K562 (cell line): ENCODE measurements around the gene PRDX1. TPM values are rescaled to one million over a fixed set of nuclear protein-coding genes. Genes with fewer than 3 reads are reported as not detected.

ENCODE experiments used
- polyA plus RNA-seq, 8 experiments: library from polyadenylated mRNA; depleted of rRNA in 4 of 8; stranded (reverse) in 5 of 8; unstranded in 3 of 8; fragments of >200 nt; fragmentation: Nextera tagmentation in 2 of 8; fragmentation: Illumina TruSeq in 1 of 8; extraction: Ambion mirVana in 2 of 8; extraction: Trizol in 1 of 8; gene quantifications; 2 replicates each; pipeline versions ENCODE4 v1.2.1 to v1.2.3, GENCODE V29; 2011 to 2014; ENCODE audit warnings: inconsistent platforms in 1 of 8, missing spikeins in 1 of 8
- total RNA-seq, 7 experiments: library from RNA; depleted of rRNA in 6 of 7; stranded (reverse); fragments of >200 nt in 6 of 7; fragmentation: Illumina TruSeq in 2 of 7; extraction: Trizol in 2 of 7; gene quantifications; 2 replicates each; pipeline versions ENCODE4 v1.2.1 to v1.2.3, GENCODE V29; 2011 to 2021; ENCODE audit warnings: low replicate concordance in 1 of 7

The PRDX1 gene
- total and polyA plus RNA-seq, 9 of the 15 experiments (the other 6 are each of a cell fraction or from before 2014, with no cell fraction given) = 748 to 2,388 (median 1,045) TPM

Other genes with a start within 250 kb of the PRDX1 start
Only the 7 nearest of the 12 such genes appear.
- gene TESK2, start 30.7 kb downstream of the PRDX1 start, total RNA-seq (2014; rRNA removed) = 3.0 and 3.1 TPM in 2 replicates
- gene TESK2, start 30.7 kb downstream of the PRDX1 start, total RNA-seq (2014; rRNA removed; fragmentation: Illumina TruSeq; extraction: Trizol) = 2.7 and 3.2 TPM in 2 replicates
- gene TESK2, start 30.7 kb downstream of the PRDX1 start, total RNA-seq (2015; rRNA removed; fragmentation: Illumina TruSeq; extraction: Trizol) = 4.9 and 5.3 TPM in 2 replicates
- 3.3 and 3.7 TPM in 2 replicates for gene TESK2, start 30.7 kb downstream of the PRDX1 start, total RNA-seq (2021)
- 1.0 and 3.7 TPM in 2 replicates for gene TESK2, start 30.7 kb downstream of the PRDX1 start, polyA plus RNA-seq (2011; rRNA removed)
- 4.3 and 4.7 TPM in 2 replicates for gene TESK2, start 30.7 kb downstream of the PRDX1 start, polyA plus RNA-seq (2014; fragmentation: Illumina TruSeq; extraction: Trizol)
- 1 to 10 TPM; 1.6 to 1.9 TPM for gene TESK2, start 30.7 kb downstream of the PRDX1 start, polyA plus RNA-seq (2014; fragmentation: Nextera tagmentation; extraction: Ambion mirVana)
- 3.7 TPM in 2 replicates for gene TESK2, start 30.7 kb downstream of the PRDX1 start, polyA plus RNA-seq (2014; rRNA removed)
- gene CCDC163, start 21.8 kb downstream of the PRDX1 start, total RNA-seq (2014; rRNA removed) = 3.5 and 4.1 TPM in 2 replicates
- gene CCDC163, start 21.8 kb downstream of the PRDX1 start, total RNA-seq (2014; rRNA removed; fragmentation: Illumina TruSeq; extraction: Trizol) = 5.2 and 5.5 TPM in 2 replicates
- 3.8 and 4.0 TPM in 2 replicates for gene CCDC163, start 21.8 kb downstream of the PRDX1 start, total RNA-seq (2015; rRNA removed; fragmentation: Illumina TruSeq; extraction: Trizol)
- 5.5 and 6.2 TPM in 2 replicates for gene CCDC163, start 21.8 kb downstream of the PRDX1 start, total RNA-seq (2021)
- 7.2 and 12.0 TPM in 2 replicates for gene CCDC163, start 21.8 kb downstream of the PRDX1 start, polyA plus RNA-seq (2011; rRNA removed)
- 6.2 TPM in 2 replicates for gene CCDC163, start 21.8 kb downstream of the PRDX1 start, polyA plus RNA-seq (2014; fragmentation: Illumina TruSeq; extraction: Trizol)
- gene CCDC163, start 21.8 kb downstream of the PRDX1 start, polyA plus RNA-seq (2014; fragmentation: Nextera tagmentation; extraction: Ambion mirVana) = 1 to 10 TPM; 3.7 to 8.2 TPM
- gene CCDC163, start 21.8 kb downstream of the PRDX1 start, polyA plus RNA-seq (2014; rRNA removed) = 4.8 and 7.8 TPM in 2 replicates
- gene MMACHC, start 21.6 kb downstream of the PRDX1 start, total RNA-seq (2014; rRNA removed) = 11.9 and 15.2 TPM in 2 replicates
- gene MMACHC, start 21.6 kb downstream of the PRDX1 start, total RNA-seq (2014; rRNA removed; fragmentation: Illumina TruSeq; extraction: Trizol) = 7.8 and 8.1 TPM in 2 replicates
- gene MMACHC, start 21.6 kb downstream of the PRDX1 start, total RNA-seq (2015; rRNA removed; fragmentation: Illumina TruSeq; extraction: Trizol) = 12.5 and 13.0 TPM in 2 replicates
- gene MMACHC, start 21.6 kb downstream of the PRDX1 start, total RNA-seq (2021) = 18.8 and 19.1 TPM in 2 replicates
- gene MMACHC, start 21.6 kb downstream of the PRDX1 start, polyA plus RNA-seq (2011; rRNA removed) = 8.5 and 8.8 TPM in 2 replicates
- gene MMACHC, start 21.6 kb downstream of the PRDX1 start, polyA plus RNA-seq (2014; fragmentation: Illumina TruSeq; extraction: Trizol) = 20.4 and 21.0 TPM in 2 replicates
- gene MMACHC, start 21.6 kb downstream of the PRDX1 start, polyA plus RNA-seq (2014; fragmentation: Nextera tagmentation; extraction: Ambion mirVana) = 10 to 100 TPM in 1 of 2 experiments, 1 to 10 TPM in 1; 8.9 to 11.4 TPM
- 8.0 and 11.7 TPM in 2 replicates for gene MMACHC, start 21.6 kb downstream of the PRDX1 start, polyA plus RNA-seq (2014; rRNA removed)
- gene AKR1A1, start 28.9 kb upstream of the PRDX1 start, total RNA-seq (2014; rRNA removed) = 98.6 and 121 TPM in 2 replicates
- gene AKR1A1, start 28.9 kb upstream of the PRDX1 start, total RNA-seq (2014; rRNA removed; fragmentation: Illumina TruSeq; extraction: Trizol) = 99.7 and 132 TPM in 2 replicates
- 126 and 127 TPM in 2 replicates for gene AKR1A1, start 28.9 kb upstream of the PRDX1 start, total RNA-seq (2015; rRNA removed; fragmentation: Illumina TruSeq; extraction: Trizol)
- gene AKR1A1, start 28.9 kb upstream of the PRDX1 start, total RNA-seq (2021) = 142 and 177 TPM in 2 replicates
- 211 and 285 TPM in 2 replicates for gene AKR1A1, start 28.9 kb upstream of the PRDX1 start, polyA plus RNA-seq (2011; rRNA removed)
- gene AKR1A1, start 28.9 kb upstream of the PRDX1 start, polyA plus RNA-seq (2014; fragmentation: Illumina TruSeq; extraction: Trizol) = 139 TPM in 2 replicates
- 100 to 1,000 TPM in 1 of 2 experiments, 10 to 100 TPM in 1; 68.6 to 114 TPM for gene AKR1A1, start 28.9 kb upstream of the PRDX1 start, polyA plus RNA-seq (2014; fragmentation: Nextera tagmentation; extraction: Ambion mirVana)
- gene AKR1A1, start 28.9 kb upstream of the PRDX1 start, polyA plus RNA-seq (2014; rRNA removed) = 150 and 184 TPM in 2 replicates
- gene NASP, start 62.2 kb upstream of the PRDX1 start, total RNA-seq (2014; rRNA removed) = 348 and 419 TPM in 2 replicates
- 452 and 498 TPM in 2 replicates for gene NASP, start 62.2 kb upstream of the PRDX1 start, total RNA-seq (2014; rRNA removed; fragmentation: Illumina TruSeq; extraction: Trizol)
- gene NASP, start 62.2 kb upstream of the PRDX1 start, total RNA-seq (2015; rRNA removed; fragmentation: Illumina TruSeq; extraction: Trizol) = 479 and 526 TPM in 2 replicates
- gene NASP, start 62.2 kb upstream of the PRDX1 start, total RNA-seq (2021) = 297 and 341 TPM in 2 replicates
- 279 and 361 TPM in 2 replicates for gene NASP, start 62.2 kb upstream of the PRDX1 start, polyA plus RNA-seq (2011; rRNA removed)
- gene NASP, start 62.2 kb upstream of the PRDX1 start, polyA plus RNA-seq (2014; fragmentation: Illumina TruSeq; extraction: Trizol) = 471 and 546 TPM in 2 replicates
- gene NASP, start 62.2 kb upstream of the PRDX1 start, polyA plus RNA-seq (2014; fragmentation: Nextera tagmentation; extraction: Ambion mirVana) = 100 to 1,000 TPM; 199 to 369 TPM
- gene NASP, start 62.2 kb upstream of the PRDX1 start, polyA plus RNA-seq (2014; rRNA removed) = 496 and 578 TPM in 2 replicates
- gene CCDC17, start 102.2 kb upstream of the PRDX1 start, total RNA-seq (2014; rRNA removed) = 0.82 and 2.1 TPM in 2 replicates
- gene CCDC17, start 102.2 kb upstream of the PRDX1 start, total RNA-seq (2014; rRNA removed; fragmentation: Illumina TruSeq; extraction: Trizol) = 0.62 and 0.73 TPM in 2 replicates
- gene CCDC17, start 102.2 kb upstream of the PRDX1 start, total RNA-seq (2015; rRNA removed; fragmentation: Illumina TruSeq; extraction: Trizol) = 1.1 and 1.3 TPM in 2 replicates
- gene CCDC17, start 102.2 kb upstream of the PRDX1 start, total RNA-seq (2021) = 2.0 and 2.4 TPM in 2 replicates
- gene CCDC17, start 102.2 kb upstream of the PRDX1 start, polyA plus RNA-seq (2011; rRNA removed) = 0.85 and 1.4 TPM in 2 replicates
- 0.51 and 0.54 TPM in 2 replicates for gene CCDC17, start 102.2 kb upstream of the PRDX1 start, polyA plus RNA-seq (2014; fragmentation: Illumina TruSeq; extraction: Trizol)
- under 1 TPM; 0.20 TPM for gene CCDC17, start 102.2 kb upstream of the PRDX1 start, polyA plus RNA-seq (2014; fragmentation: Nextera tagmentation; extraction: Ambion mirVana)
- gene CCDC17, start 102.2 kb upstream of the PRDX1 start, polyA plus RNA-seq (2014; rRNA removed) = 1.4 and 1.6 TPM in 2 replicates
- 122 and 133 TPM in 2 replicates for gene GPBP1L1, start 164.6 kb upstream of the PRDX1 start, total RNA-seq (2014; rRNA removed)
- 216 and 236 TPM in 2 replicates for gene GPBP1L1, start 164.6 kb upstream of the PRDX1 start, total RNA-seq (2014; rRNA removed; fragmentation: Illumina TruSeq; extraction: Trizol)
- 176 and 178 TPM in 2 replicates for gene GPBP1L1, start 164.6 kb upstream of the PRDX1 start, total RNA-seq (2015; rRNA removed; fragmentation: Illumina TruSeq; extraction: Trizol)
- 138 and 149 TPM in 2 replicates for gene GPBP1L1, start 164.6 kb upstream of the PRDX1 start, total RNA-seq (2021)
- 128 and 138 TPM in 2 replicates for gene GPBP1L1, start 164.6 kb upstream of the PRDX1 start, polyA plus RNA-seq (2011; rRNA removed)
- 165 and 174 TPM in 2 replicates for gene GPBP1L1, start 164.6 kb upstream of the PRDX1 start, polyA plus RNA-seq (2014; fragmentation: Illumina TruSeq; extraction: Trizol)
- gene GPBP1L1, start 164.6 kb upstream of the PRDX1 start, polyA plus RNA-seq (2014; fragmentation: Nextera tagmentation; extraction: Ambion mirVana) = 100 to 1,000 TPM in 1 of 2 experiments, 10 to 100 TPM in 1; 86.0 to 128 TPM
- gene GPBP1L1, start 164.6 kb upstream of the PRDX1 start, polyA plus RNA-seq (2014; rRNA removed) = 80.8 and 96.8 TPM in 2 replicates